Measurements from ENCODE around the gene ECEL1. TPM values are rescaled to one million over a fixed set of nuclear protein-coding genes. Genes with fewer than 3 reads are reported as not detected.

Gene ECEL1
- total RNA-seq, 2 experiments from 2014 or later, result 0.56 to 0.72 TPM

GRCh38 chr2:232525199-232525598 is 37.6 kb upstream of the ECEL1 start:
- H3K4me3 Mint-ChIP-seq, result no peak overlapping the region
- intact Hi-C loops (cut with micrococcal nuclease), result no loop called here
- TF ChIP-seq CTCF (IDR thresholded peaks at IDR 0.05), result no peak
- no peaks in the 10 kb centered on the region for H3K36me3 Mint-ChIP-seq (ENCODE audit: low read depth)
- POLR2A ChIA-PET, result interaction anchor here (0.6 kb wide), 1 partner anchor 15 kb away, joined by 3 read pairs; no protein-coding TSS in a partner anchor
- H3K27ac Mint-ChIP-seq, result no peak overlapping the region
- DNase-seq (no peak), ATAC-seq (no peak)
- CTCF ChIA-PET, result no interaction called here
- no peaks in the 10 kb centered on the region for H3K9me3 Mint-ChIP-seq
- H3K27me3 Mint-ChIP-seq, result peaks cover 38% of the 10 kb centered on the region
- peaks cover 14% of the 10 kb centered on the region for H3K4me1 Mint-ChIP-seq (ENCODE audit: low read depth)

- Mint-ChIP-seq H3K4me3 (no peak overlapping the region), H3K9me3 (no peaks in the 10 kb centered on the region), H3K27me3 (peaks cover 40% of the 10 kb centered on the region), H3K27ac (no peak overlapping the region), H3K4me1 (ENCODE audit: low read depth) (peaks cover 14% of the 10 kb centered on the region), H3K36me3 (ENCODE audit: low read depth) (no peaks in the 10 kb centered on the region)
- no peak for TF ChIP-seq CTCF (IDR thresholded peaks at IDR 0.05)
- no peak for ATAC-seq
- ChIA-PET CTCF (interaction anchor here (1.5 kb wide), 1 partner anchor 78 kb away, joined by 14 read pairs; no protein-coding TSS in a partner anchor), POLR2A (no interaction called here)
- DNase-seq, result no peak
- intact Hi-C loops (cut with micrococcal nuclease), result loop anchor here (5.0 kb wide), 1 partner anchor 77 kb away; no protein-coding TSS in a partner anchor
Measured at GRCh38 chr2:232524771-232525170, 37.1 kb upstream of the ECEL1 start.

DNA sequence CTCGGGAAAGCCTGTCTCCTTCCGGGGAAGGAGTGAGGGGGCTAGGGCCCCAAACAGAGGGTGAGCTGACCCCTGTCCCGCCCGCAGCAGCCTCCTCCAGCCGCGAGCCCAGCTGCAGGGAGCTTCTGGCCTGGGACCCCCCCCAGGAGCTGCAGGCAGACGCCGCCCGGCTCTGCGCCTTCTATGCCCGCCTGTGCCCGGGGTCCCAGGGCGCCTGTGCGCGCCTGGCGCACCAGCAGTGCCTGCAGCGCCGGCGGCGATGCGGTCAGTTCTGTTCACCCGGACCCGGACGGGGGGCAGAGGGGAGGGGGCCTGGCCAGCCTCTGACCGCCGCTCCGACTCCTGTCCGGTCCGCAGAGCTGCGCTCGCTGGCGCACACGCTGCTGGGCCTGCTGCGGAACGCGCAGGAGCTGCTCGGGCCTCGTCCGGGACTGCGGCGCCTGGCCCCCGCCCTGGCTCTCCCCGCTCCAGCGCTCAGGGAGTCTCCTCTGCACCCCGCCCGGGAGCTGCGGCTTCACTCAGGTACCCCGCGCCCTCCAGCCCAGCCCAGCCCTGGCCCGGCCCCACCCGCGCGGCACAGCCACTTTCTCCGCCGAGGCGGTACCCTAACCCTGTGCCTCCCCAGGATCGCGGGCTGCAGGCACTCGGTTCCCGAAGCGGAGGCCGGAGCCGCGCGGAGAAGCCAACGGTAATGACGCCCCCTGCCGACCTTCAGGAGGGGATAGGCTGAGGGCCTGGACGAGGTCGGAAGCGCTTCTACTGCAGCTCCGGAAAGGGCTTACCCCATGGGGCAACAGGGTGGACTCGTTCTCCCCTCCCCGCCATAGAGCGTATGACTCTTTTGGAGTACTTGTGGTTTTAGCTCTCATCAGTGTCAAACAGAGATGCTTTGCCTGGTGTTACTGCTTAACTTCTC is 36.3 kb upstream of the ECEL1 start:
- DNase-seq, result peak; percentile 62
- Mint-ChIP-seq H3K9me3 (no peaks in the 10 kb centered on the region), H3K4me1 (ENCODE audit: low read depth) (peaks cover 13% of the 10 kb centered on the region), H3K36me3 (ENCODE audit: low read depth) (no peaks in the 10 kb centered on the region), H3K27ac (no peak overlapping the region), H3K27me3 (peaks cover 45% of the 10 kb centered on the region), H3K4me3 (no peak overlapping the region)
- POLR2A ChIA-PET, result interaction anchor here (1.0 kb wide), 1 partner anchor 10 kb away, joined by 3 read pairs; no protein-coding TSS in a partner anchor
- CTCF ChIA-PET, result interaction anchor here (0.9 to 1.5 kb wide), 5 partner anchors 8 to 77 kb away, joined by 3 to 14 read pairs (median 3); no protein-coding TSS in a partner anchor
- ATAC-seq, result peak; percentile 70
- peak; percentile 16 for TF ChIP-seq CTCF (IDR thresholded peaks at IDR 0.05)
- intact Hi-C loops (cut with micrococcal nuclease), result loop anchor here (5.0 kb wide), 1 partner anchor 77 kb away; no protein-coding TSS in a partner anchor

- Mint-ChIP-seq H3K36me3 (ENCODE audit: low read depth) (no peaks in the 10 kb centered on the region), H3K4me3 (no peak overlapping the region), H3K27me3 (peaks cover 42% of the 10 kb centered on the region), H3K9me3 (no peaks in the 10 kb centered on the region), H3K4me1 (ENCODE audit: low read depth) (peaks cover 7% of the 10 kb centered on the region), H3K27ac (no peak overlapping the region)
- no peak for TF ChIP-seq CTCF (IDR thresholded peaks at IDR 0.05)
- ATAC-seq (no peak), DNase-seq (no peak)
- ChIA-PET CTCF (interaction anchor here (0.9 to 1.5 kb wide), 5 partner anchors 9 to 76 kb away, joined by 3 to 14 read pairs (median 3); no protein-coding TSS in a partner anchor), POLR2A (interaction anchor here (1.0 kb wide), 1 partner anchor 11 kb away, joined by 3 read pairs; no protein-coding TSS in a partner anchor)
- intact Hi-C loops (cut with micrococcal nuclease), result loop anchor here (5.0 kb wide), 1 partner anchor 76 kb away; no protein-coding TSS in a partner anchor
Measured at GRCh38 chr2:232523402-232523681, 35.7 kb upstream of the ECEL1 start.
